ENCODE measurements around the gene ZNF691. TPM values are rescaled to one million over a fixed set of nuclear protein-coding genes. Genes with fewer than 3 reads are reported as not detected.

The ZNF691 gene
- total RNA-seq, 4 donors from 2014 or later, result 4.7 to 24.1 (median 15.2) TPM

GRCh38 chr1:42822800-42823392 is 23.5 kb upstream of the ZNF691 start:
- peak overlapping the region in 1 of 2 donors; percentile 1 for H3K27ac ChIP-seq
- TF ChIP-seq POLR2A (IDR thresholded peaks at IDR 0.05) (no peak), CTCF (IDR thresholded peaks at IDR 0.05) (no peak)

GRCh38 chr1:42824481-42825035 is 21.9 kb upstream of the ZNF691 start:
- H3K4me3 ChIP-seq, result no peak overlapping the region
- H3K27ac ChIP-seq, result no peak overlapping the region
- intact Hi-C loops (cut with DNase I; ENCODE audit: low total_unique reads), result no loop called here
- DNase-seq, result no peak
- no peaks in the 10 kb centered on the region for H3K9me3 ChIP-seq
- no peak for TF ChIP-seq CTCF (IDR thresholded peaks at IDR 0.05)
- no peak for TF ChIP-seq POLR2A (IDR thresholded peaks at IDR 0.05)
- no peaks in the 10 kb centered on the region for H3K36me3 ChIP-seq
- no peaks in the 10 kb centered on the region for H3K4me1 ChIP-seq
- H3K27me3 ChIP-seq, result no peaks in the 10 kb centered on the region

More at GRCh38 chr1:42822800-42823392, 23.5 kb upstream of the ZNF691 start:
- Histone ChIP-seq H3K36me3 (no peaks in the 10 kb centered on the region), H3K4me3 (no peak overlapping the region), H3K27me3 (no peaks in the 10 kb centered on the region), H3K4me1 (no peaks in the 10 kb centered on the region), H3K9me3 (no peaks in the 10 kb centered on the region)
- intact Hi-C loops (cut with DNase I; ENCODE audit: low total_unique reads), result no loop called here
- no peak for DNase-seq

- no peaks in the 10 kb centered on the region for H3K27me3 ChIP-seq
- H3K4me1 ChIP-seq, result no peaks in the 10 kb centered on the region
- intact Hi-C loops (cut with DNase I; ENCODE audit: low total_unique reads), result no loop called here
- TF ChIP-seq CTCF (IDR thresholded peaks at IDR 0.05) (no peak), POLR2A (IDR thresholded peaks at IDR 0.05) (no peak)
- no peaks in the 10 kb centered on the region for H3K36me3 ChIP-seq
- no peak overlapping the region for H3K4me3 ChIP-seq
- no peak for DNase-seq
- no peak overlapping the region for H3K27ac ChIP-seq
- H3K9me3 ChIP-seq, result no peaks in the 10 kb centered on the region
These were observed 21.2 kb upstream of the ZNF691 start for GRCh38 chr1:42825036-42825851.

GRCh38 chr1:42830631-42831030 is 15.8 kb upstream of the ZNF691 start:
- Histone ChIP-seq H3K27ac (no peak overlapping the region), H3K9me3 (no peaks in the 10 kb centered on the region), H3K36me3 (no peaks in the 10 kb centered on the region), H3K27me3 (no peaks in the 10 kb centered on the region), H3K4me3 (no peak overlapping the region), H3K4me1 (no peaks in the 10 kb centered on the region)
- intact Hi-C loops (cut with DNase I; ENCODE audit: low total_unique reads), result no loop called here
- TF ChIP-seq CTCF (IDR thresholded peaks at IDR 0.05) (no peak), POLR2A (IDR thresholded peaks at IDR 0.05) (no peak)
- DNase-seq, result no peak

GRCh38 chr1:42831273-42831672 is 15.1 kb upstream of the ZNF691 start:
- H3K4me3 ChIP-seq, result no peak overlapping the region
- no peak overlapping the region for H3K27ac ChIP-seq
- H3K4me1 ChIP-seq, result no peaks in the 10 kb centered on the region
- no peak for TF ChIP-seq POLR2A (IDR thresholded peaks at IDR 0.05)
- TF ChIP-seq CTCF (IDR thresholded peaks at IDR 0.05), result no peak
- no peaks in the 10 kb centered on the region for H3K36me3 ChIP-seq
- H3K9me3 ChIP-seq, result no peaks in the 10 kb centered on the region
- intact Hi-C loops (cut with DNase I; ENCODE audit: low total_unique reads), result no loop called here
- no peak for DNase-seq
- H3K27me3 ChIP-seq, result no peaks in the 10 kb centered on the region

Measured in uterus (tissue), 4 donors.